Endodermal cell (in vitro differentiated cells): ENCODE measurements around the gene AGFG1. TPM values are rescaled to one million over a fixed set of nuclear protein-coding genes. Genes with fewer than 3 reads are reported as not detected.

Source experiments
- DNase-seq: peaks from one replicate; pipeline ENCODE4 v3.0.0-alpha.2; 2017
- H3K27ac ChIP-seq: 2 replicates; pipeline ENCODE4 v1.5.1; 2013; ENCODE audit warnings: mild to moderate bottlenecking, low read depth, low read length, moderate library complexity
- H3K27me3 ChIP-seq: 2 replicates; pipeline ENCODE4 v1.6.1; 2013; ENCODE audit warnings: mild to moderate bottlenecking, low read length, moderate library complexity; ENCODE audit not compliant: insufficient read depth, control insufficient read depth, poor library complexity, severe bottlenecking
- H3K36me3 ChIP-seq: 2 replicates; pipeline ENCODE4 v1.7.0; 2013; ENCODE audit warnings: mild to moderate bottlenecking, low read length, moderate library complexity; ENCODE audit not compliant: control insufficient read depth, insufficient read depth
- H3K4me1 ChIP-seq: one replicate; pipeline ENCODE4 v1.7.0; 2013; ENCODE audit warnings: low read length; ENCODE audit not compliant: control insufficient read depth, insufficient read depth
- H3K4me3 ChIP-seq: 2 replicates; pipeline ENCODE4 v1.5.1; 2013; ENCODE audit warnings: mild to moderate bottlenecking, low read length, moderate library complexity
- H3K9ac ChIP-seq: 2 replicates; pipeline ENCODE4 v1.6.1; 2013; ENCODE audit warnings: mild to moderate bottlenecking, low read length, moderate library complexity; ENCODE audit not compliant: poor library complexity, severe bottlenecking; ENCODE audit errors: extremely low read depth
- H3K9me3 ChIP-seq: 2 replicates; pipeline ENCODE4 v1.6.1; 2013; ENCODE audit warnings: mild to moderate bottlenecking, low read length, moderate library complexity; ENCODE audit not compliant: control insufficient read depth
- H3K27ac Mint-ChIP-seq: 2 replicates; pipeline ENCODE4 v1.8.0; 2020; ENCODE audit warnings: mixed read lengths
- H3K27me3 Mint-ChIP-seq: 2 replicates; pipeline ENCODE4 v1.8.0; 2021; ENCODE audit warnings: mild to moderate bottlenecking, mixed read lengths; ENCODE audit not compliant: insufficient read depth
- H3K36me3 Mint-ChIP-seq: 2 replicates; pipeline ENCODE4 v1.8.0; 2020; ENCODE audit warnings: low read depth, mixed read lengths
- H3K4me1 Mint-ChIP-seq: 2 replicates; pipeline ENCODE4 v1.8.0; 2020; ENCODE audit warnings: mixed read lengths
- H3K4me3 Mint-ChIP-seq: 2 replicates; pipeline ENCODE4 v1.8.0; 2020; ENCODE audit warnings: mild to moderate bottlenecking, moderate library complexity, mixed read lengths
- H3K9me3 Mint-ChIP-seq: 2 replicates; pipeline ENCODE4 v1.8.0; 2020; ENCODE audit warnings: mild to moderate bottlenecking, mixed read lengths
- CTCF ChIP-seq: fragments of 200-600 bp; sonication (generic); conservative IDR thresholded peaks from 2 replicates; pipeline ENCODE4 v1.5.0; 2021; ENCODE audit warnings: antibody characterized with exemption, mild to moderate bottlenecking
- WGBS, 2 experiments: methylation state at CpG; one replicate each; pipeline versions ENCODE4 v1.1.5 to v1.1.7; 2013; ENCODE audit warnings: missing lambda C conversion rate in 2 of 2, mixed read lengths in 1 of 2; ENCODE audit not compliant: insufficient coverage in 1 of 2, insufficient read length in 1 of 2; 5-methylcytosine and 5-hydroxymethylcytosine counted together
- total RNA-seq, 2 donors: library from RNA; stranded (reverse); fragmentation: NEBNext Ultra II Directional in 1 of 2; extraction: Animal tissue kit (Norgen Biotek cat#: 25700) in 1 of 2; gene quantifications; 2 replicates in 1 of 2; 3 replicates in 1 of 2; pipeline ENCODE4 v1.2.1, GENCODE V29; 2021

The AGFG1 gene
- total RNA-seq, 2 donors from 2014 or later = 90.3 to 92.0 TPM

GRCh38 chr2:227447606-227448005, 24.4 kb upstream of the AGFG1 start:
- 78 to 82% methylated on average over 4 to 7 of the region's 7 CpGs for WGBS, 2 experiments
- Histone ChIP-seq H3K9me3 (no peaks in the 10 kb centered on the region), H3K4me1 (no peaks in the 10 kb centered on the region), H3K27me3 (no peaks in the 10 kb centered on the region), H3K4me3 (no peak overlapping the region), H3K36me3 (no peaks in the 10 kb centered on the region), H3K27ac (no peak overlapping the region), H3K9ac (no peak overlapping the region)
- no peak for TF ChIP-seq CTCF
- Mint-ChIP-seq H3K4me1 (no peaks in the 10 kb centered on the region), H3K4me3 (no peak overlapping the region), H3K27me3 (no peaks in the 10 kb centered on the region), H3K27ac (no peak overlapping the region), H3K36me3 (no peaks in the 10 kb centered on the region), H3K9me3 (no peaks in the 10 kb centered on the region)
- no peak for DNase-seq

- H3K9ac ChIP-seq = no peak overlapping the region
- no peak overlapping the region for H3K27ac ChIP-seq
- no peaks in the 10 kb centered on the region for H3K27me3 ChIP-seq
- H3K4me3 ChIP-seq = no peak overlapping the region
- H3K36me3 ChIP-seq = no peaks in the 10 kb centered on the region
- no peaks in the 10 kb centered on the region for H3K4me1 Mint-ChIP-seq
- H3K9me3 ChIP-seq = no peaks in the 10 kb centered on the region
- no peaks in the 10 kb centered on the region for H3K4me1 ChIP-seq
- no peak overlapping the region for H3K27ac Mint-ChIP-seq
- no peaks in the 10 kb centered on the region for H3K27me3 Mint-ChIP-seq
- TF ChIP-seq CTCF = no peak
- DNase-seq = no peak
- H3K9me3 Mint-ChIP-seq = no peaks in the 10 kb centered on the region
- 75 to 79% methylated on average over 2 to 4 of the region's 5 CpGs for WGBS, 2 experiments
- H3K4me3 Mint-ChIP-seq = no peak overlapping the region
- H3K36me3 Mint-ChIP-seq = no peaks in the 10 kb centered on the region
These were observed 21.6 kb upstream of the AGFG1 start for GRCh38 chr2:227450311-227450841.

GRCh38 chr2:227450926-227451654, 20.9 kb upstream of the AGFG1 start:
- Mint-ChIP-seq H3K27me3 (no peaks in the 10 kb centered on the region), H3K36me3 (no peaks in the 10 kb centered on the region), H3K4me1 (no peaks in the 10 kb centered on the region), H3K27ac (no peak overlapping the region), H3K9me3 (no peaks in the 10 kb centered on the region), H3K4me3 (no peak overlapping the region)
- no peak overlapping the region for H3K9ac ChIP-seq
- H3K27ac ChIP-seq = no peak overlapping the region
- no peaks in the 10 kb centered on the region for H3K9me3 ChIP-seq
- no peaks in the 10 kb centered on the region for H3K36me3 ChIP-seq
- WGBS, 2 experiments = 87 to 100% methylated on average over 3 to 5 of the region's 5 CpGs
- no peaks in the 10 kb centered on the region for H3K27me3 ChIP-seq
- no peak for TF ChIP-seq CTCF
- DNase-seq = no peak
- no peak overlapping the region for H3K4me3 ChIP-seq
- H3K4me1 ChIP-seq = no peaks in the 10 kb centered on the region
